HCT116 (cell line): ENCODE measurements around the gene CDR2L. TPM values are rescaled to one million over a fixed set of nuclear protein-coding genes. Genes with fewer than 3 reads are reported as not detected.
A peak's percentile ranks its signal among the peaks of the same experiment; 100 is the strongest.

Source experiments
- ATAC-seq: fragments of 200-7000 bp; cut with Tn5 transposase; 2 replicates; pipeline ENCODE4 v1.9.1; 2020; ENCODE audit warnings: mild to moderate bottlenecking, moderate library complexity
- BruUV-seq: library from RNA; stranded (reverse); fragments of 400-500 nt; replicated peaks from 2 replicates; lab custom pipeline; 2021; lab: Mats Ljungman, UMichigan
- CTCF ChIA-PET: fragments of 300-600 bp; sonication (Branson Sonifier 250); formaldehyde crosslinking; loops from one replicate; lab custom pipeline; 2021; ENCODE audit warnings: antibody characterized with exemption; lab: Charles Lee
- POLR2A ChIA-PET: fragments of 300-600, 350-600 bp; sonication (Branson Sonifier 250); formaldehyde crosslinking; loops from one replicate; lab custom pipeline; 2021; ENCODE audit warnings: antibody characterized with exemption; lab: Charles Lee
- RAD21 ChIA-PET, 2 experiments: fragments of 300-600 bp; sonication (Branson Sonifier 250); formaldehyde crosslinking; loops; one replicate each; lab custom pipeline; 2023; ENCODE audit warnings: low total read pairs in 2 of 2; ENCODE audit not compliant: uncharacterized antibody in 2 of 2, unreplicated experiment in 2 of 2, low non-redundant PET in 1 of 2; lab: Charles Lee
- DNase-seq: peaks from one replicate; pipeline ENCODE4 v3.0.0-alpha.2; 2010; ENCODE audit warnings: low read depth, low spot score
- H2AFZ ChIP-seq: fragments of 200-600 bp; shearing (Covaris generic), sonication (generic); 2 replicates; pipeline ENCODE4 v1.6.1; 2017; ENCODE audit warnings: low read depth, mixed run types, mixed read lengths, antibody characterized with exemption, low read length; ENCODE audit not compliant: poor library complexity, severe bottlenecking
- H3K27ac ChIP-seq: 2 replicates; pipeline ENCODE4 v1.5.1; 2012; ENCODE audit warnings: low read depth, low read length
- H3K27me3 ChIP-seq: fragments of 200-600 bp; sonication (generic); 2 replicates; pipeline ENCODE4 v1.6.1; 2016; ENCODE audit warnings: mixed run types, low read length, mixed read lengths; ENCODE audit not compliant: insufficient read depth
- H3K36me3 ChIP-seq, 2 experiments: fragments of 200-500 bp in 1 of 2; fragments of 200-600 bp in 1 of 2; sonication (Bioruptor generic) in 1 of 2; sonication (generic) in 1 of 2; 2 replicates each; pipeline versions ENCODE4 v1.5.1 to v1.6.1; 2014 to 2016; ENCODE audit warnings: low read length in 2 of 2, inconsistent platforms in 1 of 2, mixed read lengths in 1 of 2, mixed run types in 1 of 2; ENCODE audit not compliant: insufficient read depth in 2 of 2, control insufficient read depth in 1 of 2
- H3K4me1 ChIP-seq, 2 experiments: fragments of 200-600 bp in 1 of 2; sonication (generic) in 1 of 2; 2 replicates each; pipeline versions ENCODE4 v1.5.1 to v1.6.1; 2012 to 2017; ENCODE audit warnings: low read length in 2 of 2, inconsistent platforms in 1 of 2, mild to moderate bottlenecking in 1 of 2, mixed read lengths in 1 of 2, mixed run types in 1 of 2, moderate library complexity in 1 of 2; ENCODE audit not compliant: insufficient read depth in 2 of 2, control insufficient read depth in 1 of 2
- H3K4me2 ChIP-seq: fragments of 200-600 bp; sonication (generic); 2 replicates; pipeline ENCODE4 v1.6.1; 2017; ENCODE audit warnings: mixed run types, low read length, mixed read lengths
- H3K4me3 ChIP-seq, 2 experiments: fragments of 200-600 bp in 1 of 2; sonication (generic) in 1 of 2; replicated peaks in 1 of 2; 2 replicates each; pipeline ENCODE4 v1.5.1; 2011 to 2016; ENCODE audit warnings: low read length in 2 of 2, control low read depth in 1 of 2, low read depth in 1 of 2, mild to moderate bottlenecking in 1 of 2, mixed read lengths in 1 of 2, mixed run types in 1 of 2
- H3K79me2 ChIP-seq: fragments of 200-600 bp; sonication (generic); 2 replicates; pipeline ENCODE4 v1.6.1; 2017; ENCODE audit warnings: mild to moderate bottlenecking, mixed run types, low read length, moderate library complexity, mixed read lengths; ENCODE audit not compliant: insufficient read depth
- H3K9ac ChIP-seq: fragments of 200-600 bp; sonication (generic); 2 replicates; pipeline ENCODE4 v1.6.1; 2016; ENCODE audit warnings: low read length, mixed read lengths
- H3K9me2 ChIP-seq: fragments of 200-600 bp; sonication (generic), shearing (Covaris generic); 2 replicates; pipeline ENCODE4 v1.6.1; 2017; ENCODE audit warnings: mixed run types, mild to moderate bottlenecking, moderate library complexity; ENCODE audit not compliant: insufficient read depth
- H3K9me3 ChIP-seq, 2 experiments: fragments of 200-500 bp in 1 of 2; fragments of 200-600 bp in 1 of 2; sonication (Bioruptor generic) in 1 of 2; sonication (generic) in 1 of 2; 2 replicates each; pipeline ENCODE4 v1.6.1; 2014 to 2017; ENCODE audit warnings: low read length in 2 of 2, mixed read lengths in 2 of 2, inconsistent platforms in 1 of 2, low read depth in 1 of 2, mild to moderate bottlenecking in 1 of 2, mixed run types in 1 of 2, moderate library complexity in 1 of 2; ENCODE audit not compliant: control insufficient read depth in 1 of 2, insufficient read depth in 1 of 2
- H4K20me1 ChIP-seq: fragments of 200-600 bp; sonication (generic), shearing (Covaris generic); 2 replicates; pipeline ENCODE4 v1.6.1; 2017; ENCODE audit warnings: mixed run types, mild to moderate bottlenecking, moderate library complexity; ENCODE audit not compliant: insufficient read depth
- ATF3 ChIP-seq: IDR thresholded peaks from 2 replicates; pipeline ENCODE4 v1.6.1; 2012
- CBX3 ChIP-seq: IDR thresholded peaks from 2 replicates; pipeline ENCODE4 v1.6.1; 2012; ENCODE audit warnings: low read depth
- CEBPB ChIP-seq: IDR thresholded peaks from 2 replicates; pipeline ENCODE4 v1.6.1; 2012; ENCODE audit warnings: low read depth
- EGR1 ChIP-seq: IDR thresholded peaks from 2 replicates; pipeline ENCODE4 v1.6.1; 2012; ENCODE audit warnings: low read depth
- ELF1 ChIP-seq: IDR thresholded peaks from 2 replicates; pipeline ENCODE4 v1.6.1; 2012; ENCODE audit warnings: low read depth, borderline replicate concordance
- EZH2 ChIP-seq: fragments of 200-600 bp; sonication (generic); IDR thresholded peaks from 2 replicates; pipeline ENCODE4 v1.6.1; 2017; ENCODE audit warnings: antibody characterized with exemption, mixed run types
- EZH2phosphoT487 ChIP-seq: fragments of 200-600 bp; IDR thresholded peaks from 2 replicates; pipeline ENCODE4 v1.6.1; 2018; ENCODE audit warnings: antibody characterized with exemption, borderline replicate concordance
- FOSL1 ChIP-seq: IDR thresholded peaks from 2 replicates; pipeline ENCODE4 v1.6.1; 2012; ENCODE audit warnings: low read depth
- JUND ChIP-seq: IDR thresholded peaks from 2 replicates; pipeline ENCODE4 v1.6.1; 2012
- MAX ChIP-seq: IDR thresholded peaks from 2 replicates; pipeline ENCODE4 v1.6.1; 2012
- POLR2A ChIP-seq: IDR thresholded peaks from 2 replicates; pipeline ENCODE4 v1.7.0; 2011; ENCODE audit warnings: borderline replicate concordance; ENCODE audit not compliant: insufficient read depth, insufficient read length; ENCODE audit errors: extremely low read depth
- POLR2AphosphoS5 ChIP-seq: IDR thresholded peaks from 2 replicates; pipeline ENCODE4 v1.6.1; 2011; ENCODE audit warnings: mild to moderate bottlenecking, low read depth, low read length, moderate library complexity
- RAD21 ChIP-seq: IDR thresholded peaks from 2 replicates; pipeline ENCODE4 v1.6.1; 2012; ENCODE audit warnings: low read depth, mild to moderate bottlenecking
- SIN3A ChIP-seq: IDR thresholded peaks from 2 replicates; pipeline ENCODE4 v1.6.1; 2012; ENCODE audit warnings: low read depth
- SP1 ChIP-seq: IDR thresholded peaks from 2 replicates; pipeline ENCODE4 v1.6.1; 2012; ENCODE audit warnings: low read depth
- SRF ChIP-seq: IDR thresholded peaks from 2 replicates; pipeline ENCODE4 v1.6.1; 2012; ENCODE audit warnings: low read depth
- TCF7L2 ChIP-seq: IDR thresholded peaks from 2 replicates; pipeline ENCODE4 v1.7.0; 2011; ENCODE audit warnings: borderline replicate concordance, inconsistent platforms; ENCODE audit not compliant: insufficient read depth, insufficient read length; ENCODE audit errors: extremely low read depth
- YY1 ChIP-seq: IDR thresholded peaks from 2 replicates; pipeline ENCODE4 v1.6.1; 2011; ENCODE audit warnings: low read length, low read depth, moderate library complexity, mild to moderate bottlenecking; ENCODE audit not compliant: insufficient replicate concordance; ENCODE audit errors: extremely low read depth
- ZBTB33 ChIP-seq: IDR thresholded peaks from 2 replicates; pipeline ENCODE4 v1.6.1; 2011; ENCODE audit warnings: mild to moderate bottlenecking, low read length, moderate library complexity; ENCODE audit not compliant: insufficient replicate concordance; ENCODE audit errors: extremely low read depth
- ZFX ChIP-seq: fragments of 450-650 bp; IDR thresholded peaks from 2 replicates; pipeline ENCODE4 v1.6.1; 2017
- ZNF274 ChIP-seq: fragments of 200-500 bp; sonication (Bioruptor generic); IDR thresholded peaks from 2 replicates; pipeline ENCODE4 v1.6.1; 2014; ENCODE audit warnings: mild to moderate bottlenecking, low read depth, low read length, inconsistent platforms
- intact Hi-C: fragments of 100-400 bp; cut with micrococcal nuclease; formaldehyde crosslinking; loops from 2 replicates; pipeline ENCODE4 v1.10.0; 2022
- total RNA-seq: library from RNA; stranded (reverse); gene quantifications from one replicate; pipeline ENCODE4 v1.2.1, GENCODE V29; 2021; ENCODE audit not compliant: unreplicated experiment
- TF ChIP-seq, protein P1 (sequence below), 3 experiments: fragments of 200-600 bp in 1 of 3; sonication (generic) in 1 of 3; IDR thresholded peaks in 2 of 3; conservative IDR thresholded peaks in 1 of 3; 2 replicates each; pipeline ENCODE4 v1.5.1; 2012 to 2017; ENCODE audit warnings: low read depth in 2 of 3, low read length in 2 of 3, antibody characterized with exemption in 1 of 3, borderline replicate concordance in 1 of 3, control low read depth in 1 of 3, mild to moderate bottlenecking in 1 of 3, mixed read lengths in 1 of 3, mixed run types in 1 of 3, moderate library complexity in 1 of 3; ENCODE audit not compliant: insufficient read depth in 1 of 3

CDR2L gene
- total RNA-seq, 1 experiment from 2014 or later, result 26.5 TPM

- BruUV-seq, result no TSS peak
- intact Hi-C loops, result loop anchor here (1.0 kb wide), 1 partner anchor 51 kb away; no protein-coding TSS in a partner anchor
- H3K36me3 ChIP-seq, result peaks cover 0 to 6% of the 10 kb centered on the region in 2 experiments; a peak in 1 of 4 replicates
- no peaks in the 10 kb centered on the region for H3K9me3 ChIP-seq
- H3K4me3 ChIP-seq, result peak within 1 kb of the TSS; percentile 83 to 95
- peak; percentile 84 for DNase-seq
- RAD21 ChIA-PET, result interaction anchor here in 1 of 2 experiments (1.4 to 1.6 kb wide), 3 partner anchors 25 to 140 kb away, joined by 3 to 7 read pairs (median 3); partner anchors contain the start of genes CDR2L and FDXR
- CTCF ChIA-PET, result interaction anchor here (0.7 to 3.8 kb wide), 10 partner anchors 12 to 228 kb away, joined by 3 to 35 read pairs (median 6); partner anchors contain the start of gene CDR2L
- H2AFZ ChIP-seq, result peak within 1 kb of the TSS; percentile 50
- H3K79me2 ChIP-seq, result peaks cover 35% of the 10 kb centered on the region
- H4K20me1 ChIP-seq, result no peaks in the 10 kb centered on the region
- H3K9me2 ChIP-seq, result no peaks in the 10 kb centered on the region
- peak within 1 kb of the TSS; percentile 85 for H3K4me2 ChIP-seq
- POLR2A ChIA-PET, result interaction anchor here (0.7 to 3.2 kb wide), 18 partner anchors 11 to 236 kb away, joined by 3 to 15 read pairs (median 4); partner anchors contain the start of genes CDR2L, HID1 and SLC16A5
- H3K4me1 ChIP-seq, result peaks cover 11 to 19% of the 10 kb centered on the region in 2 experiments
- no peaks in the 10 kb centered on the region for H3K27me3 ChIP-seq
- peak within 1 kb of the TSS; percentile 79 for H3K9ac ChIP-seq
- peak; percentile 93 for ATAC-seq
- peak within 1 kb of the TSS; percentile 76 for H3K27ac ChIP-seq
- TF ChIP-seq ZFX, result peak; percentile 85; the same call in 1 of the 2 replicates
- TF ChIP-seq EZH2, result no peak
- TF ChIP-seq SP1, result peak; percentile 81
- TF ChIP-seq CBX3, result no peak; the same call in none of the 2 replicates
- peak; percentile 90 for TF ChIP-seq POLR2AphosphoS5
- TF ChIP-seq, protein P1, sequence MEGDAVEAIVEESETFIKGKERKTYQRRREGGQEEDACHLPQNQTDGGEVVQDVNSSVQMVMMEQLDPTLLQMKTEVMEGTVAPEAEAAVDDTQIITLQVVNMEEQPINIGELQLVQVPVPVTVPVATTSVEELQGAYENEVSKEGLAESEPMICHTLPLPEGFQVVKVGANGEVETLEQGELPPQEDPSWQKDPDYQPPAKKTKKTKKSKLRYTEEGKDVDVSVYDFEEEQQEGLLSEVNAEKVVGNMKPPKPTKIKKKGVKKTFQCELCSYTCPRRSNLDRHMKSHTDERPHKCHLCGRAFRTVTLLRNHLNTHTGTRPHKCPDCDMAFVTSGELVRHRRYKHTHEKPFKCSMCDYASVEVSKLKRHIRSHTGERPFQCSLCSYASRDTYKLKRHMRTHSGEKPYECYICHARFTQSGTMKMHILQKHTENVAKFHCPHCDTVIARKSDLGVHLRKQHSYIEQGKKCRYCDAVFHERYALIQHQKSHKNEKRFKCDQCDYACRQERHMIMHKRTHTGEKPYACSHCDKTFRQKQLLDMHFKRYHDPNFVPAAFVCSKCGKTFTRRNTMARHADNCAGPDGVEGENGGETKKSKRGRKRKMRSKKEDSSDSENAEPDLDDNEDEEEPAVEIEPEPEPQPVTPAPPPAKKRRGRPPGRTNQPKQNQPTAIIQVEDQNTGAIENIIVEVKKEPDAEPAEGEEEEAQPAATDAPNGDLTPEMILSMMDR (IDR thresholded peaks at IDR 0.05 in 2 of 3, conservative IDR thresholded peaks at IDR 0.05 in 1 of 3; ENCODE audit: borderline replicate concordance in 1 of 3, insufficient read depth in 1 of 3, low read depth in 2 of 3, low read length in 2 of 3), result peak in 2 of 3 experiments; percentile 39 to 65; a peak in 4 of 6 replicates
- TF ChIP-seq SRF, result peak; percentile 80
- TF ChIP-seq ZBTB33, result peak; percentile 72
- no peak for TF ChIP-seq JUND
- peak; percentile 92 for TF ChIP-seq SIN3A
- TF ChIP-seq EGR1, result 0 out of 2 replicates have a peak, but pooled peaks have one; percentile 50
- no peak for TF ChIP-seq ZNF274
- TF ChIP-seq EZH2phosphoT487, result no peak
- TF ChIP-seq CEBPB, result no peak
- TF ChIP-seq TCF7L2, result peak; percentile 41
- TF ChIP-seq RAD21, result peak; percentile 46
- TF ChIP-seq MAX, result peak; percentile 93
- TF ChIP-seq POLR2A, result peak; percentile 90
- no peak for TF ChIP-seq ATF3
- TF ChIP-seq FOSL1, result no peak
- peak; percentile 97 for TF ChIP-seq YY1
- no peak; the same call in 1 of the 2 replicates for TF ChIP-seq ELF1
These were observed 25.1 kb downstream of the CDR2L start, which contains the start of gene MRPL58 for GRCh38 chr17:75012346-75013091. TSS of gene MRPL58 (plus strand) at chr17:75012670. CDS start at chr17:75012687, 17 bp downstream.
